IMR-90 (cell line): ENCODE results near the gene SLC49A4. TPM values are rescaled to one million over a fixed set of nuclear protein-coding genes. Genes with fewer than 3 reads are reported as not detected.

ENCODE experiments used
- ATAC-seq: fragments of 200-7000 bp; cut with Tn5 transposase; 2 replicates; pipeline ENCODE4 v1.9.1; 2020; ENCODE audit warnings: low read depth, mild to moderate bottlenecking, moderate library complexity
- BruUV-seq: library from RNA; stranded (reverse); fragments of 400-500 nt; replicated peaks from 2 replicates; lab custom pipeline; 2021; lab: Mats Ljungman, UMichigan
- CTCF ChIA-PET: fragments of 300-600 bp; formaldehyde crosslinking; extraction: SDS; loops from one replicate; lab custom pipeline; 2021; ENCODE audit warnings: antibody characterized with exemption; lab: Yijun Ruan, JAX
- POLR2A ChIA-PET: fragments of 300-600 bp; sonication (Branson Sonifier 250); formaldehyde crosslinking; loops from one replicate; lab custom pipeline; 2022; ENCODE audit warnings: antibody characterized with exemption; ENCODE audit not compliant: unreplicated experiment; lab: Charles Lee
- DNase-seq: peaks from one replicate; pipeline ENCODE4 v3.0.0; 2013
- H2AFZ ChIP-seq: replicated peaks from 2 replicates; pipeline ENCODE3; 2013; ENCODE audit warnings: low read length, mild to moderate bottlenecking; ENCODE audit not compliant: poor library complexity
- H2AK5ac ChIP-seq: 2 replicates; pipeline ENCODE4 v1.6.1; 2013; ENCODE audit warnings: low read depth, low read length, inconsistent platforms
- H2AK9ac ChIP-seq: replicated peaks from 2 replicates; pipeline ENCODE3; 2013; ENCODE audit warnings: mild to moderate bottlenecking, low read depth, low read length, moderate library complexity; ENCODE audit not compliant: poor library complexity
- H2BK120ac ChIP-seq: 2 replicates; pipeline ENCODE4 v1.6.1; 2013; ENCODE audit warnings: low read depth, low read length, inconsistent platforms
- H2BK15ac ChIP-seq: 3 replicates; pipeline ENCODE4 v1.6.1; 2013; ENCODE audit warnings: low read depth, low read length, inconsistent platforms
- H2BK20ac ChIP-seq: 2 replicates; pipeline ENCODE4 v1.6.1; 2013; ENCODE audit warnings: low read depth, mild to moderate bottlenecking, inconsistent platforms, low read length, moderate library complexity
- H2BK5ac ChIP-seq: 2 replicates; pipeline ENCODE4 v1.6.1; 2013; ENCODE audit warnings: mild to moderate bottlenecking, low read depth, low read length, inconsistent platforms; ENCODE audit not compliant: poor library complexity, severe bottlenecking
- H3K14ac ChIP-seq: replicated peaks from 2 replicates; pipeline ENCODE4 v1.6.1; 2013; ENCODE audit warnings: low read depth, low read length, inconsistent platforms
- H3K18ac ChIP-seq: 2 replicates; pipeline ENCODE4 v1.6.1; 2013; ENCODE audit warnings: low read depth, low read length, control low read depth
- H3K23ac ChIP-seq: 2 replicates; pipeline ENCODE4 v1.6.1; 2013; ENCODE audit warnings: low read depth, low read length, inconsistent platforms
- H3K27ac ChIP-seq: 2 replicates; pipeline ENCODE4 v1.5.1; 2013; ENCODE audit warnings: mild to moderate bottlenecking, control low read depth, low read length; ENCODE audit not compliant: insufficient read depth
- H3K27me3 ChIP-seq: 2 replicates; pipeline ENCODE4 v1.6.1; 2013; ENCODE audit warnings: low read length; ENCODE audit not compliant: control insufficient read depth, insufficient read depth
- H3K36me3 ChIP-seq: 2 replicates; pipeline ENCODE4 v1.6.1; 2013; ENCODE audit warnings: low read length, mixed read lengths; ENCODE audit not compliant: control insufficient read depth, insufficient read depth
- H3K4ac ChIP-seq: 2 replicates; pipeline ENCODE4 v1.6.1; 2013; ENCODE audit warnings: low read depth, low read length, inconsistent platforms
- H3K4me1 ChIP-seq: 2 replicates; pipeline ENCODE4 v1.6.1; 2013; ENCODE audit warnings: low read length, mixed read lengths; ENCODE audit not compliant: control insufficient read depth, insufficient read depth
- H3K4me2 ChIP-seq: 2 replicates; pipeline ENCODE4 v1.6.1; 2013; ENCODE audit warnings: low read depth, mild to moderate bottlenecking, control low read depth, low read length, moderate library complexity
- H3K4me3 ChIP-seq: 2 replicates; pipeline ENCODE4 v1.5.1; 2013; ENCODE audit warnings: low read depth, mild to moderate bottlenecking, control low read depth, low read length, moderate library complexity; ENCODE audit not compliant: insufficient read depth
- H3K56ac ChIP-seq: 2 replicates; pipeline ENCODE4 v1.6.1; 2013; ENCODE audit warnings: low read length, inconsistent platforms; ENCODE audit not compliant: insufficient read depth; ENCODE audit errors: extremely low read depth
- H3K79me1 ChIP-seq, 2 experiments: 2 replicates each; pipeline ENCODE4 v1.6.1; 2013; ENCODE audit warnings: low read length in 2 of 2, inconsistent platforms in 1 of 2, low read depth in 1 of 2
- H3K9ac ChIP-seq: 2 replicates; pipeline ENCODE4 v1.6.1; 2013; ENCODE audit warnings: low read depth, low read length, control low read depth
- H3K9me1 ChIP-seq: 2 replicates; pipeline ENCODE4 v1.6.1; 2013; ENCODE audit warnings: low read length, inconsistent platforms; ENCODE audit not compliant: insufficient read depth
- H3K9me3 ChIP-seq: 2 replicates; pipeline ENCODE4 v1.6.1; 2013; ENCODE audit warnings: low read length; ENCODE audit not compliant: control insufficient read depth, insufficient read depth
- H4K20me1 ChIP-seq: 2 replicates; pipeline ENCODE4 v1.6.1; 2013; ENCODE audit warnings: low read length, inconsistent platforms; ENCODE audit not compliant: insufficient read depth
- H4K5ac ChIP-seq: 2 replicates; pipeline ENCODE4 v1.6.1; 2013; ENCODE audit warnings: mild to moderate bottlenecking, low read depth, low read length, control low read depth
- H4K8ac ChIP-seq, 2 experiments: 2 replicates each; pipeline ENCODE4 v1.6.1; 2013; ENCODE audit warnings: low read depth in 2 of 2, low read length in 2 of 2, control low read depth in 1 of 2, inconsistent platforms in 1 of 2
- H4K91ac ChIP-seq: 2 replicates; pipeline ENCODE4 v1.6.1; 2013; ENCODE audit warnings: low read depth, low read length, inconsistent platforms; ENCODE audit not compliant: insufficient read depth
- CHD1 ChIP-seq: IDR thresholded peaks from 2 replicates; pipeline ENCODE4 v1.6.1; 2012; ENCODE audit warnings: low read depth, low read length, improper control_type of control experiment
- POLR2A ChIP-seq: IDR thresholded peaks from 2 replicates; pipeline ENCODE4 v1.6.1; 2012; ENCODE audit warnings: mild to moderate bottlenecking, low read depth, low read length
- WGBS, 2 experiments: methylation state at CpG; one replicate each; pipeline versions ENCODE4 v1.1.5 to v1.1.7; 2013; ENCODE audit warnings: missing lambda C conversion rate in 2 of 2; ENCODE audit not compliant: insufficient read length in 1 of 2; ENCODE audit errors: extremely low coverage in 2 of 2; 5-methylcytosine and 5-hydroxymethylcytosine counted together
- dilution Hi-C: fragments of 300-500 bp; cut with HindIII; formaldehyde crosslinking; loops from one replicate; pipeline ENCODE4 v1.14.3; 2018; ENCODE audit warnings: low sequenced_read_pairs; ENCODE audit not compliant: unreplicated experiment
- in situ Hi-C: fragments of 300-500 bp; cut with MboI; formaldehyde crosslinking; loops from 3 replicates; pipeline ENCODE4 v1.14.3; 2019; ENCODE audit warnings: low sequenced_read_pairs, inconsistent platforms, mixed read lengths
- intact Hi-C: fragments of 100-400 bp; cut with micrococcal nuclease; formaldehyde crosslinking; loops from 2 replicates; pipeline ENCODE4 v1.10.0; 2022
- polyA plus RNA-seq, 3 experiments: library from polyadenylated mRNA; depleted of rRNA; stranded (reverse); fragments of >200 nt; gene quantifications; 2 replicates each; pipeline ENCODE4 v1.2.3, GENCODE V29; 2012; ENCODE audit warnings: low replicate concordance in 1 of 3
- total RNA-seq: library from RNA; depleted of rRNA; stranded (reverse); fragments of >200 nt; gene quantifications from 2 replicates; pipeline ENCODE4 v1.2.3, GENCODE V29; 2012

The SLC49A4 gene
- total and polyA plus RNA-seq, 2 of the 4 experiments (the other 2 are of a cell fraction): 6.5 to 6.8 TPM

- Histone ChIP-seq H4K5ac (no peak overlapping the region), H3K9ac (no peak overlapping the region), H3K4me2 (no peak overlapping the region), H3K18ac (no peak overlapping the region), H3K23ac (no peak overlapping the region), H3K27ac (no peak overlapping the region), H2AK5ac (no peak overlapping the region), H4K91ac (no peak overlapping the region), H3K9me1 (no peaks in the 10 kb centered on the region), H2BK5ac (no peak overlapping the region), H2AFZ (no peak overlapping the region), H3K36me3 (peaks cover 1% of the 10 kb centered on the region; the same call in 1 of the 2 replicates), H3K27me3 (no peaks in the 10 kb centered on the region), H3K14ac (no peak overlapping the region), H4K8ac (no peak overlapping the region), H2BK15ac (no peak overlapping the region), H2BK20ac (no peak overlapping the region), H3K79me1 (no peaks in the 10 kb centered on the region), H3K4ac (no peak overlapping the region), H4K20me1 (no peaks in the 10 kb centered on the region), H2BK120ac (no peak overlapping the region), H3K4me1 (no peaks in the 10 kb centered on the region), H3K56ac (no peak overlapping the region), H2AK9ac (no peak overlapping the region), H3K4me3 (no peak overlapping the region), H3K9me3 (no peaks in the 10 kb centered on the region)
- in situ Hi-C loops: no loop called here
- DNase-seq (no peak), ATAC-seq (no peak)
- no peak for TF ChIP-seq POLR2A
- no peak for TF ChIP-seq CHD1
- dilution Hi-C loops: no loop called here
- ChIA-PET CTCF (interaction anchor here (1.2 kb wide), 1 partner anchor 18 kb away, joined by 3 read pairs; no protein-coding TSS in a partner anchor), POLR2A (no interaction called here)
- no TSS peak for BruUV-seq
- no CpG with 5 or more reads among the region's 2 CpGs for WGBS, 2 experiments
- intact Hi-C loops: no loop called here
Observed at GRCh38 chr3:122882361-122882947, 87.6 kb downstream of the SLC49A4 start.
